HG03097 (cell line): Measurements from ENCODE around the gene CLEC12A.

Experiments used
- ATAC-seq: cut with Tn5 transposase; IDR thresholded peaks from one replicate; pipeline ENCODE4 v1.9.1; 2021; ENCODE audit not compliant: unreplicated experiment, low FRiP score

CLEC12A gene

DNA sequence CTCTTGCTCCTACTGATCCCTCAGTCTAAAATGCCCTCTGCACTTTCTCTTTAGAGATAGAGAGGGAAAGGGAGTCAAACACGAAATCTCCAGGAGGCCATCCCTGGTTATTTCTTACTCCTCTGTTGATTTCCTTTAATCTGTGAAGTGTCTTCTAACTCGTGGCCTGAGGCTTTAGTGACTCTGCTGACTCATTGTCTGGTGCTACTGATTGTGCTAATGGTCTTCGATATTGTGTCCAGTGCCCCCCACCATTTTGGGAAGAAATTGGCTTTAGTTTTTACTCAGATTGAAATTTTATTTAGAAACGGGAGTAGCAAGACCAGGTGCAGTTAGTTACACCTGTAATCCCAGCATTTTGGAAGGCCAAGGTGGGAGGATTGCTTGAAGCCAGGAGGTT is 60.1 kb downstream of the CLEC12A start:
- no peak for ATAC-seq

DNA sequence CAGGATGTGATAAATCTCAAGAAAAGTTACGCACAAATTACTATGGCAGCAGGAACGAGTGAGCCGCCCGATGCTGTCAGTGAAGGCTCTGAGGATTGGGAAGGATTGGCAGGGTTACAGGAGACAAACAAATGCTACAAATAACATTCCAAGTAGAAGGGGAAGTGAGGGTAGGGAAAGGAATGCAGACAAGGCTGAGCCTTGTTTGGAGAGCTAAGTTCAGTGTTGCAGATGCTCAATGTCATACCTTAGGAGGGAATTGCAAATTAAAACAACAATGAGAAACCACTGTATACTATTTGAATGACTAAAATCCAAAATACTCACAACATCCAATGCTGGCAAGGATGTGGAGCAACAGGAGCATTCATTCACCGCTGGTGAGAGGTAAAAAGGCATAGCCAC is 60.6 kb downstream of the CLEC12A start:
- no peak for ATAC-seq

DNA sequence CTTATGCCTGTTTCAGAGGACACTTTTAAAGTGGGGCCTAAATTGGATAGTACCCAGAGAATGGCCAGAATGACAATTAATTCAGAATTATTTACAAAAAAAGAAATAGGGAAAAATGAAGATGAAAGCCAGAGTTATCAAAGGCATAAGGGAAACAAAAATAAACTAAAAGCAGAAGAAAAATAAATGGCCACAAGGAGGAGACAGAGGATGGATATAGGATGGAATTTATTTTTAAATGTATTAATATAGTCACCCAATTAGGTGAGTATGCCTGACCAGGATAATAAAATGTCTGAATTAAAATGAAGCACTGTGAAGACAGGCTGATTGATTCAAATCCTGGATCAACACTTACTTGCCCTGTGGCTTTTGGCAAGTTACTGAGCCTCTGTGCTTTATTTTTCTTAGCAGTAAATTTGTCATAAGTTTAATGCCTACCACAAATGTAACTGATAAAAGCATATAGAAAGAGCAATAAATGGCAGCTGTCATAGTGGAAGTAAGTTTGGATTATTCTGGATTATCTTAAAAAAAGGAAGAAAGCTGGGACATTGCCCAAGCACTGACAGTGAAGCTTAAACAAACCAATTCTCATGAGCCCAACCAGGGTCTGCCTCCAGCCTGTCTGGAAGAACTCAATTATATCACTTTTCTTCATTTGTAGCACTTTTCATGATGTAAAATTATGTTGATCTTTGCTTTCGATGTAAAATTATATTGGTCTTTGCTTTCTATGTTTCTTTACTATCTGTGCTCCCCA is 62.8 kb downstream of the CLEC12A start:
- ATAC-seq: no peak
